Left lung (tissue), 10 donors: ENCODE data around the gene RIC8A. TPM values are rescaled to one million over a fixed set of nuclear protein-coding genes. Genes with fewer than 3 reads are reported as not detected.

ENCODE experiments used
- ATAC-seq: fragments of 200-7000 bp; cut with Tn5 transposase; one replicate; pipeline ENCODE4 v1.9.1; 2020; ENCODE audit warnings: moderate library complexity
- DNase-seq, 4 donors: peaks; one replicate each; pipeline ENCODE4 v3.0.0-alpha.2; 2013 to 2020
- H3K27ac ChIP-seq, 2 donors: fragments of 200-600 bp; sonication (generic) in 1 of 2; one replicate each; pipeline versions ENCODE4 v1.5.0 to v1.8.0; 2020 to 2021
- H3K27me3 ChIP-seq, 2 donors: fragments of 200-600 bp; sonication (generic) in 1 of 2; one replicate each; pipeline versions ENCODE4 v1.5.0 to v1.8.0; 2020 to 2021
- H3K36me3 ChIP-seq, 2 donors: fragments of 200-600 bp; sonication (generic) in 1 of 2; one replicate each; pipeline versions ENCODE4 v1.5.0 to v1.8.0; 2020 to 2021
- H3K4me1 ChIP-seq, 2 donors: fragments of 200-600 bp; one replicate each; pipeline ENCODE4 v1.8.0; 2021
- H3K4me3 ChIP-seq, 2 donors: fragments of 200-600 bp; sonication (generic) in 1 of 2; one replicate each; pipeline versions ENCODE4 v1.5.0 to v1.8.0; 2020 to 2021; ENCODE audit warnings: mild to moderate bottlenecking in 1 of 2
- H3K9me3 ChIP-seq, 2 donors: fragments of 200-600 bp; sonication (generic) in 1 of 2; one replicate each; pipeline versions ENCODE4 v1.5.0 to v1.8.0; 2020 to 2021
- CTCF ChIP-seq, 2 donors: fragments of 200-600 bp; sonication (generic) in 1 of 2; IDR thresholded peaks; one replicate each; pipeline versions ENCODE4 v1.5.0 to v1.8.0; 2021; ENCODE audit warnings: antibody characterized with exemption in 2 of 2
- intact Hi-C, 2 donors: fragments of 100-400 bp; cut with DNase I; formaldehyde crosslinking; loops; one replicate each; pipeline versions ENCODE4 v1.11.2 to v1.14.2; 2022
- polyA plus RNA-seq, 6 donors: library from polyadenylated mRNA; unstranded; fragments of 120-200 nt; gene quantifications; one replicate each; pipeline ENCODE4 v1.2.1, GENCODE V29; 2013; ENCODE audit not compliant: insufficient read length in 6 of 6
- total RNA-seq, 2 donors: library from RNA; stranded (reverse); fragmentation: NEBNext Ultra II Directional; extraction: Animal tissue kit (Norgen Biotek cat#: 25700); gene quantifications; one replicate each; pipeline ENCODE4 v1.2.1, GENCODE V29; 2021
- donor health status: DM: no; HTN: yes; CAD: no.
- donor health status: DM: no; HTN: no; CAD: no.

RIC8A gene
- total and polyA plus RNA-seq, 8 donors: 74.4 to 117 (median 80.4) TPM

GRCh38 chr11:210803-211180, 3.3 kb downstream of the RIC8A start:
- peaks cover 0 to 64% of the 10 kb centered on the region in 2 donors for H3K36me3 ChIP-seq
- peaks cover 24 to 37% of the 10 kb centered on the region in 2 donors for H3K4me1 ChIP-seq
- ATAC-seq (no peak), DNase-seq (no peak)
- no peak overlapping the region for H3K4me3 ChIP-seq
- no peak for TF ChIP-seq CTCF (IDR thresholded peaks at IDR 0.05)
- no peaks in the 10 kb centered on the region for H3K27me3 ChIP-seq
- no peak overlapping the region for H3K27ac ChIP-seq
- intact Hi-C loops: no loop called here
- no peaks in the 10 kb centered on the region for H3K9me3 ChIP-seq

GRCh38 chr11:211295-211694, 3.8 kb downstream of the RIC8A start:
- Histone ChIP-seq H3K27ac (no peak overlapping the region), H3K9me3 (no peaks in the 10 kb centered on the region), H3K27me3 (no peaks in the 10 kb centered on the region), H3K36me3 (peaks cover 0 to 70% of the 10 kb centered on the region in 2 donors), H3K4me1 (peaks cover 19 to 32% of the 10 kb centered on the region in 2 donors), H3K4me3 (no peak overlapping the region)
- DNase-seq: no peak
- no peak for TF ChIP-seq CTCF (IDR thresholded peaks at IDR 0.05)
- intact Hi-C loops: no loop called here
- ATAC-seq: no peak

- peaks cover 16 to 27% of the 10 kb centered on the region in 2 donors for H3K4me1 ChIP-seq
- no peak for TF ChIP-seq CTCF (IDR thresholded peaks at IDR 0.05)
Observed at GRCh38 chr11:211741-212140, 4.2 kb downstream of the RIC8A start.

GRCh38 chr11:212150-213100, 4.9 kb downstream of the RIC8A start:
- Histone ChIP-seq H3K4me1 (peaks cover 16 to 27% of the 10 kb centered on the region in 2 donors), H3K27ac (no peak overlapping the region), H3K36me3 (peaks cover 0 to 74% of the 10 kb centered on the region in 2 donors), H3K27me3 (no peaks in the 10 kb centered on the region), H3K4me3 (no peak overlapping the region), H3K9me3 (no peaks in the 10 kb centered on the region)
- TF ChIP-seq CTCF (IDR thresholded peaks at IDR 0.05): no peak
- intact Hi-C loops: no loop called here
- DNase-seq: no peak
- no peak for ATAC-seq

More at GRCh38 chr11:211741-212140, 4.2 kb downstream of the RIC8A start:
- Histone ChIP-seq H3K9me3 (no peaks in the 10 kb centered on the region), H3K4me3 (no peak overlapping the region), H3K27ac (no peak overlapping the region), H3K36me3 (peaks cover 0 to 74% of the 10 kb centered on the region in 2 donors), H3K27me3 (no peaks in the 10 kb centered on the region)
- no peak for ATAC-seq
- intact Hi-C loops: no loop called here
- DNase-seq: no peak

GRCh38 chr11:213111-213510, 5.6 kb downstream of the RIC8A start:
- no peak overlapping the region for H3K27ac ChIP-seq
- TF ChIP-seq CTCF (IDR thresholded peaks at IDR 0.05): no peak
- intact Hi-C loops: no loop called here
- DNase-seq: no peak
- peaks cover 0 to 74% of the 10 kb centered on the region in 2 donors for H3K36me3 ChIP-seq
- H3K27me3 ChIP-seq: no peaks in the 10 kb centered on the region
- H3K4me3 ChIP-seq: no peak overlapping the region
- no peak for ATAC-seq
- H3K4me1 ChIP-seq: peaks cover 16 to 27% of the 10 kb centered on the region in 2 donors
- H3K9me3 ChIP-seq: no peaks in the 10 kb centered on the region
